RKO (cell line): ENCODE results near the gene PMEPA1.

ENCODE experiments used
- DNase-seq: peaks from one replicate; pipeline ENCODE4 v3.0.0-alpha.2; 2016; ENCODE audit warnings: low spot score

Gene PMEPA1

DNA sequence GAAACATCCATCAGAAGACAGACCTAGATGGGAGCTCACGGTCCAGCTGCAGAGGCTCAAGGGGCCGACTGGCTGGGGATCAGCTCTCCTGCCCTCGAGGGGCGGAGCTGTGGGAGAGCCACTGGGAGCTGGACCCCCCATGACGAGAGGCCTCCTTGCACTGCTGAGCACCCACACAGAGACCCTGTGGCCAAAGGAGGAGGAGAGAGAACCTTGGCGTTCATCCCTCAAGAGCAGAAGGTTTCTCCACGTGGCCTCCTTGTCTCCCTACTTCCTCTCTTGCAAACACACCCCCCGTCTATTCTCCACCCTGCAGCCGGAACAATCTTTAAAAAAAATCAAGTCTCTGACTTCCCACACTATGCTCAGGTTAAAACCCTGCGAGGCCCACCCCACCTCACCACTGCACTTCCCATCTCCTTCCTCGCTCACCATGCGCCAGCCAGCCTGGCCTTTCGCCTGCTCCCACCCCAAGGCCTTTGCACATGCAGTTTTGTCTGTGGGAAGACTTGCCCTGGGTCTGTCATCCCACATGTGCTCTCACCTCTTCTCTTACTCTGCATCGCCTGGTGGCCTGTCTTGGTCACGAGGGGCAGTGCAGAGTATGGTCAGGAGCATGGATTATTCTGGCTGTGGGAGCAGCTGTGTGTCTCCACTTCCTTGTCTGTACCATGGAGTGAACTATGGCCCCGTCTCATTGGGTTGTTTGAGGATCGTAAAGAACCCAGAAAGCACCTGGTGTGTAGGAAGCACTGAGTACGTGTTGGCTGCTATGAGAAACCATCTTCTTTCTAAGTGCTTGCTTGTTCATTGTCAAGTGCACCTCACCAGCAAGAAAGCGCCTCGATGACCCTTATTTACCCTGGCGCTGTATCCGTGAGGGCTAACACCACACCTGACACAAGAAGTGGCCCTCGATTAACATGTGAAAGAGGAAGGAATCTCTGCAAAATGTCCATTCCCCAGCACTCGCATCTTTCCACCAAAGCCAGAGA lies 32.9 kb downstream of the PMEPA1 start:
- DNase-seq: no peak

DNA sequence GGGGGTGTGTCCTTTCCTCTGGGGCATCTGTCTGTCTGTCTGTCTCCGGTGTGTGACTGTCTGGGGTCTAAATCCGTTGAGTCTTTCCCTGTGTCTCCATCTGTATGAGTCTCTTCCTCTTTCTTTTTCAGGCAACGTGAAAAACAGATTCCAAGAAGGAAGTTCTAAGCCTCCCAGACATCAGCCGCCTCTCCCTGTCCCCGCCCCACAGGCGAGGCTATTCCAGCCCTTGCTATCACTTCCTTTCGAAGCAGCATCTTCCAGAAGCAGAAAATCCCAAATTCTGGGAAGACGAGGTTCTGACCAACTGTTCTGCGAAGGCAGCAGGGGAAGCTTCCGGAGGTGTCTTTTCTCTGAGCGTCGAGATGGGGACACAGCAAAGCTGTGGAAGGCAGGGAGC lies 34.0 kb downstream of the PMEPA1 start:
- DNase-seq: no peak

DNA sequence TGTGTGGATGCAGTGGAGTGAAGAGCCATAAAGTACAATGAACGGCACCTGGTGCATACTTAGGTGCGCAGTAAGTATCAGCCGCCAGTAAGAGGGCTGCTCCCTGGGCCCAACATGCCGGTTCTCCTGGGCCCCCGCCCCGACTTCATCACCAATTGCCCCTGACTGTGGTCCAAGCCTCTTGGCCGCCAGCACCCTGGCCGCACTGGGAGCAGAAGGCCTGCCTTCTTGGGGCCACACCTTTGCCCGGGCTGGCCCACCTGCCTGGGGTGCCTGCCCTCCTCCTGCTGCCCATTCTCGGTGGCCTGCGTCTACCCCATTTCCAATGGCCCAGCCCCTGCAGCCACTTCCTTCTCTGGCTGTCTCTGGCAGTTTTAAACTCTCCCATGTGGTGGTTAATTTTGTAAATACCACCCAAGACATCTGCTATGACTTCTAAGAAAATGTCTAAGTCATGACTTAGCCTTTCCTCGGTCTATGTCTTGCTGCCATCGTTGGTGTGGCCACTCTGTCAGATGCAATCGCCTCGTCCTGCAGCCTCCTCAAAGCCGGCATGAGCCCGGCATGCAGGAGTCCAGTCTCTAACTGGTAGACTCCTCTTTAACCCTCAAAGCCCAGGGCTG lies 36.8 kb downstream of the PMEPA1 start:
- no peak for DNase-seq

DNA sequence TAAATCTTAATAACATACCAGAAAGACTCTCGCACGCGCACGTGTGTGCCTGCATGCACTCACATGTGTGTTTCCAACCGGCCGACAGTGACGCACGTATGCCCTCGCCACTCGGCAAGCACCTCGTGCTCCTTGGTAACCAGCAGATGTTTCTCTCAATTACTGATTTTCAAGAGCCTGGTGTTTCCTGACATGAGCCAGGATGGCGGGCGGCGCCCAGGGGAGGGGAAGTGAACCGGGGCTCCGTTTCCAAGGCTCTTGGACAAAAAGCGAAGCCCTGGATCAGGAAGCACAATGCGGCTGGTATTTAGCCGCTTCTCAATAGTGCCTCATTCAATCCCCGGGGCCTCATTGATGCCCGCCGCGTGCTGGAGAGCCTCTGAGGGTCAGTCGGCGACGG lies 37.7 kb downstream of the PMEPA1 start:
- DNase-seq: no peak

DNA sequence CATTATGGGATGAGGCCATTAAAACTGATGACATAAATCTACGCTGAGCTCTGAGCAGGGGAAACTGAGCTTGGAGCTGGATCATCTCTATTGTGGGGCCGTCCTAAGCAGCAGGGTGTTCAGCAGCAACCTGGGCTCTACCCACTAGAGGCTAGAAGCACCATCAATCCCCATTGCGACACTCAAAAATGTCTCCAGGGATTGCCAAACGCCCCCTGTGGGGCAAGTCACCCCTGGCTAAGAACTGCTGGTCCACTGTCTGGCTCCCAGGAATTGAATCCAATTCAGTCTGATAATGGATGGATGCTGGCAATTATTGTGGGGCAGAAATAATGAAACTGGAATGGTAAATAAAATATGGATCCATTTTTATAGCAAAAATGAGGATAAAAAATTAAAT lies 38.2 kb downstream of the PMEPA1 start:
- no peak for DNase-seq

DNA sequence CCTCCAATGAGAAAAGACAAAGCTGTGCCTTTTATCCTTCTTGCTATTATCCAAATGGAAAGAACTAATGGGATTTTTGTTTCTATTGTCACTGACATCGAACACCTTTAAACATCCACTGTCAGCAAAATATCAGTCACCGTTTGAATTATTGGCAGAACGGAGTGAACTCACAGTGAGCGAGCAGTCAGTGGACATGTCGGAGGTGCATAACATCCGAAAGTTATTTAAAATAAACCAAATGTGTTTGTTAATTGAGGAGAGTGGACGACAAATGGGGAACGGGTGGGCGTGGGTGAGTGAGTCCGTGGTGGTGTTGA lies 38.8 kb downstream of the PMEPA1 start:
- DNase-seq: no peak

DNA sequence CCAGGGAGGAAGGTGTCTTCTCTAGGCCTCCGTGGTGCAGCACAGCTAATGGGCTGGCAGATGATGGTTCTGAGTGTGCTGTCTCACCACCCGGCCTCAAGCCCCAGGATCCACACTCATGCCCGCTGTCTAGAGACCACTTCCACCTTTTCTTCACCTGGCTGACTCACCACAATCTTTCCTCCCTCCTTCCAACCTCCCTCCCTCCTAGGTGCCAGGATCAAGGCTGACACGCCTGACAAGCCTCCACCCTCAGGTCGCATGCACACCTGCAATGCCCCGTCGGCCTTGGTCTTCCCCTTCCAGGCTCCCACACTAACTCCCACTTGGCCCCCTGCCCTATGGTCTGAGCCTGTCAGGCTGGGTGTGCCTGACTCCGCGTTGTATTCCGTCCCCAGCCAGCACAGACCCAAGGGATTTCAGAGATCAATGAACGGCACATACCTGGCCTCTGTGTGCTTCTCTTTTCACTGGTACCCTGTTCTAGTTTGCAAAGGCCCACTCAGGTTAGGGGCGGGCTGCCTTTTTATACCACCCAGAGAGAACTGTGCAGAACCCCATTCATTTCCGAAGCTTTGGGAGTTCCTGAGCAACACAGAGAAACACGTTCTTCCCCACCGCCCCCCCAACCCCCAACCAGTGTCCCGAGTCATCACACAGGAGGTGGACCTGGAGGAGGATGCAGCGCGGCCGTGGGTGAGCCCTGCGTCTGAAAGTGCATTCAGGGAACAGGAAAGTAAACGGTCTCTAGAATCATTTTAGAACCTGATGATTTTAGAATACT lies 39.3 kb downstream of the PMEPA1 start:
- DNase-seq: no peak

DNA sequence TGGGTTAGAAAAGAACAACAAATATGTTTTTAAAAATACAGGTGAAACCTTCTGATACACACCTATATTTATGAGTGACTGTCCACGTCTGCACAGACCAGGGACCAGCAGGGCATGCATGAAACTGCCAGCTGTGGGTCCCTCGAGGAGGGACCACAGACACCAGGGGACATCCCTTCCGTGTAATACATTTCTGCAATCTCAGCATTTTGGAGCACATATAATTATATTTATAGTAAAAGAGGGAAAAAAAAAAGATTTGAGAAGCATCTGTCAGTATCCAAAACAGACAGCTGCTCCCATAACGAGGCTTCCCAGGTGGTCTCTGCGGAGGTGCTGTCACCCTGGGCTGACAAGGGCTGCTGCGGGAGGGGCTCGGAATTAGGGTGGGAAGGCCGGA lies 40.2 kb downstream of the PMEPA1 start:
- DNase-seq: no peak

DNA sequence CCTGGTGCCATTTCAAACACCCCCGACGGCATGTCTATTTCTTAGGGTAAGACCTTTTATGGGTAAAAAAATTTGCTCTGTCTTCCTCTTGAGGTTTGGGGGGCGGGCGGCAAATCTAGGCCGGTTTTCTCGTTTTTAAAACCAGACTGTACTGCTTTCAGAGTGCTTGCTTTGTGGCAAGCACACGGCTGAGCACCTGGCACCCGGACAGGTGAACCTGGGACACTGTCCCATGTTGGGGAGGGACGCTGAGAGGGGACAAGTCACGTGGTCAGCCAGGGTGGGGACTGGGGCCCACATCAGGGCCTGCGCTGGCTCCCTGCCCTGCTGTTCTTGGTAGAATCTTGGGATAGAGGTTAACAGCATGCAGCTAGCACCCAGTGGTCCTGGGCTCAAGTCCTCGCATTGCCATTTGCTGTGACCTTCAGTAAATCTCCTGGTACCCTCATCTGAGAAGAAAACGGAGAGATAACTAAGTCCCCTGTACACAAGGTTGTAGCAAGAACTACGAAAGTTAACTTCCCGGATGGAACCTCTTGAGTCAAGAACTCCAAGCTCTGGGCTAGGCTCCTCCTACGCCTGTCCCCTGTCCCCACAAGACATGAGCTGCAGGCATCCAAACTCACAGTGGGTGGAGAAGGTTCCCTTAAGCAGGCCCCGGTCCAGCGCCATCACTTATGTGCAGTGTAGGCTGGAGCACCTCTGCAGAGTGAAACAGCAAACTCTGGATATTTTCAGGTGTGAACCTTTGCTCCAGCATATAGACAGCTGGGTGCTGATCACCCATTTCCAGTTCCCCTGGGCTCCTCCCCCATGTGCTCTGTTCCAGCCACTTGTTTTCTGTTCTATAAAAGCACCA lies 41.7 kb downstream of the PMEPA1 start:
- DNase-seq: no peak

DNA sequence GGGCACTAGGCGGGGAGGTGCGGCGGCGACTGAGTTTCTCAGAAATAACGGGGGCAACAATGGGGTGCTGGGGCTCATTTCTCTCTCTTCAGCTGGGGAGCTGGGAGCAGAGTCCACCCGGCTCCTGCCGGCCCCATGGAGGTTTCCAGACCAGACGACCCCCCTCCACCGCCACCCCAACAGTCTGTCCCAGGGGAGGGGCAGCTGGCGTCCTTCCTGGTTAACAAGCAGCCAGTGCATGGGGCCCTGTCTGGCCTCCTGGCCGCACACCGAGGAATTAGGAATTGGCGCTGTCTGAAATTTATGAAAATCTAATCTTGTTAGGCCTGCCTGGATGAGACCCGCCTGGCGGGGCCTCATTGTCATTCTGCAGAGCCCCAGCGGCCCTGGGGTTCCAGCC lies 42.4 kb downstream of the PMEPA1 start:
- no peak for DNase-seq

DNA sequence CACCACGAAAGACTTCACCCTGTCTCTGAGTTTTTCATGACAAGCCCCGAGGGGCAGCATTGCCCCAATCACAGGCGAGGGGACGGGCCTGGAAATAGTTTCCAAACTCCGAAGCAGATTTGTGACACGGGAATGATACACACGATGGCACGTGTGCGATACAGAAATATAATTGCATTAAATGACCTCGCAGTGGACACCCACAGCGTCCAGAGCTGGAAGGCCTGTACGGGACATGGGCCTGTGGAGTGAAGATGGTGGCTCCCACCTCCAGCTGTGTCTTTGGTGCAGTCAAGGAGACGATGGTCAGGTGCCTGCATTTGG lies 43.0 kb downstream of the PMEPA1 start:
- DNase-seq: no peak

DNA sequence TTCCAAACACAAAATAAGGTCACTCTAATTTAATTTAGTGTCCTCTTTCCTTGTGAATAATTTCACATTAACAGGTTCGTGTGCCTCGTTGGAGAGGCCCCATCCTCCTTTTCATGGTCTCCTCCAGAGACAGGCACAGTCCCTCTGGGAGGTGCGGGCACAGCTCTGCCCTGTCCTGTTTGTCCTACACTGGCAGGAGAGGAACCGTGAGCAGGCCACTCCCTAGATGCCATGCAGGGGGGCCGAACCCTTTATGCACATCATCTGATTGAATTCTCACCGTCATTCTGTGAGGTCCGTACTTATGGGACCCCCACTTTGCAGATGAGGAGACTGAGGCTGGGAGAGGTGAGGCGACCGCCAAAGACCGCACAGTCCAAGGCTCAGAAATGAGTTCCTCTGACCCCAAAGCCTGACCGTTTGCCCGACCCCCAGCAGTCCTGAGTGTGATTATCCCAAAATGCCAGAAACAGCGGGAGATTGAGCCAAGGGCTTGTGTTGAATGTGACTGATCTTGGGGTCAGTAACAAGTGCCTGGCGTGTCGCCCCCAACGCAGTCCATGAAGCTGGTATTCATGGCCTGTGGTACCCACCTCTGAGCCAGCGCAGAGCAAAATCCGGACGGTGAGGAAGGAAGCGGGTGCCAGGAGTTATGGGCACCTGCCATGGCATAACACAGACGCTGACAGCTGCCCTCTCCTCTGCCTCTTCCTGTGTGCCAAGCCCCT lies 43.5 kb downstream of the PMEPA1 start:
- no peak for DNase-seq

DNA sequence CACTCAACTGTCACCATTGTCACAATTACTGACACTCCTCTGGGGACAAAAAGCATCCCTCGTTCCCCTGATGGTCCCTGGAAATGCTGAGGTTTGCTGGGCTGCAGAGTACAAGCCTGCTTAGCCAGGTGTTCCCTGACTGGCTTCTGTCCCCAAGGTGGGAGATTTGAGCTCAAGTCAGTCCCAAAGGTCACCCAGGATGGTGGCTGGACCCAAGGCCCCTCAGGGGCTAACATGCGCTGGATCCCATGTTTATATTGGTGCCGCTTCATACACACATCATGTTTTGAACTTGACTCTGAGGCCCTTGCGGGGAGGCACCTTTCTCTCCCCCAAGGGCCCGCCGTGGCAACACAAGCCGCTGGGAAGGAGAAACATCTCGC lies 44.2 kb downstream of the PMEPA1 start:
- DNase-seq: no peak

DNA sequence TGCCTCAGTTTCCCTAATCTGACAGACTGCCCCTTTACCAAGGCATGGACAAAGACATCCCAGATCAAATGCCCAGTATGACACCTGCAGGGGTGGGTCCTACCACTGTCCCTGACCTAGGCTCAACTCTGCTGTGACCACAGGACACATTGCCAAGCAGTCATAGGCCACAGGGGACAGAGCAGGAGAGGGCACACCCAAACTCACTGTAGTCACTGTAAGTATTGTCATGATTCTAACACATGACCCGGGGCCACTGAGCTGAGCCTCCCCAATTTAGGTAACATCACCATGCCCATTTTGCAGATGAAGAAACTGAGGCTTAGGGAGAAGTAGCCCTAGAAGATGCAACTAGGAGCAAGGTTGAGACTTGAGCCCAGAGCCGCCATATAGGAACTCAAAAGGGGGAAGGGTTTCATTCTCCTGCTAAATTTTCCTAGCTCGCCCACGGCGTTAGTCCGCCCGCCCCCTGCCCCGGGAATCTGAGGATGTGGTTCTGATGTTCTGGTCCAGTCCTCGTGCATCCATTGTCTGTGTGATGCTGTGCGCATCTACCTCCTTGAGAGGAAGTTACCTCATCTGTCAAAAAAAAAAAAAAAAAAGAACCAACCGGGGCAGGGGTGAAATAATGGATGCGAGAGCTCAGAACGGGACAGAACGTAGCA lies 44.8 kb downstream of the PMEPA1 start:
- no peak for DNase-seq

DNA sequence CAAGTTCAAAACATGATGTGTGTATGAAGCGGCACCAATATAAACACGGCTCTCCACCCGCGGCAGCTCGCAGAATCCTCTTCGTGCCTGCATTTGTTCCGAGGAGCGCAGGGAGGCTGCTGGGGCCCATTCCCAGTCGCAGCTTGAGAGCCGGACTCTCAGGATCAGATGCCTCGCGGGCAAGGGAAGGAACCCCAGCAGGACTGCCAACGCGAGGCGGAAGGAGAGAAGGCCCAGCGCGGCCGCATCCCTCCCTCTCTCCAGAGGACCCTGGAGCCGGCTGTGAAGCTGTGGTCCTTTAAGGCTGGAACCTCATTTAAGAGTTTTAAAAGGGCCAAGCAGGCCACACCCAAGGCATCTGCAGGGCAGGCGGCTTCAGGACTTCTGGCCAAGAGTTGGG lies 45.3 kb downstream of the PMEPA1 start:
- DNase-seq: no peak

DNA sequence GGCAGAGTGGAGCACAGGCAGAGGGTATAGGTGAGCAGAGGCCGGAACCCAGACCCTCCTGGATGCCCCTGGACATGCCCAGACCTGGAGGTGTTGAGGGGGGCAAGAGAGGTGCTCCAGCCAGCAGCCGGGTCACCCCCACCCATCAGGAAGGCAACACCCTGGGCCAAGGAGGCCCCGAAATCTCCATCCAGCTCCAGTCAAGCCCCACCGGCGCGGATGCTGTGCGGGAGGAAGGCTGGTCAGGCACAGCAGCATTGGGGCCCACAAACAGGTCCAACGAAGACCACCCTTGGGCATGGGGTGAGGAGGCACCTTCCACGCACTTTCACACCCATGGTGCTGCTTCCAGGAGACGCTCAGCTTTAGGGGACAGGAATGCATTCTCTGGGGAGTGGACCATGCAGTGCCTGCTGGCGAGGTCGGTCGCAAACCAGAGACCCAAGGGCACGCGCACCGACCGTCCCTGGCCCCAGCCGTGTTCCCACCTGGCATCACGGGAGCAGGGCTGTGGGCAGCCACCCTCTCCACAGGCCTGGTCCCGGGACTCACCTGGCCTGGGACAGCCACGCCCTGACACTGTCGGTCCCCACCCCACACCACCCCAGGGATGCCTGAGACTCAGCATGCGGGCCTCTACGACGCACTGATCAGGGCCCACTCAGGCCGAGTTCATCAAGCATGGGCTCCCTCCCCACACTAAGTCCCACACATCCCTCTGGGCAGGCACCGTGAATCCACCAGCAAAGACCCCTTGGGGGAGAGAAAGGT lies 45.9 kb downstream of the PMEPA1 start:
- no peak for DNase-seq

DNA sequence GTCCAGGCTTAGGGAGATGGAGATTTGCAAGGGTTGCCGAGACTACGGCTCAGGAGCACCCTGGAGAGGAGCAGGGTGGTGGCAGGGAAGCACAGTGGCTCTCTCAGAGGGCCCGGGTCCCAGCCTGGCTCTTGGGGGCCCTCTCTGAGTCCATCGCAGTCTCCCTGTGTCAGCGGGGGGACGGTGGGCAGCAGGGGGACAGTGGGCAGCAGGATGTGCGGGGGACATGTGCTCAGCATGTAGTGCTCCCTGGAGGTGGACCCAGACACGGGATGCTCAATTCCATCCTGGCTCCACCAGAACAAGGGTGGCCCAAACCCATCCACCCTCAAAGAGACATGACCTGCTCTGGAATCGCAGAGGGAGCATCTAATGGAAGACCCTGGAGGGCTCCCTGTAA lies 46.6 kb downstream of the PMEPA1 start:
- DNase-seq: no peak

DNA sequence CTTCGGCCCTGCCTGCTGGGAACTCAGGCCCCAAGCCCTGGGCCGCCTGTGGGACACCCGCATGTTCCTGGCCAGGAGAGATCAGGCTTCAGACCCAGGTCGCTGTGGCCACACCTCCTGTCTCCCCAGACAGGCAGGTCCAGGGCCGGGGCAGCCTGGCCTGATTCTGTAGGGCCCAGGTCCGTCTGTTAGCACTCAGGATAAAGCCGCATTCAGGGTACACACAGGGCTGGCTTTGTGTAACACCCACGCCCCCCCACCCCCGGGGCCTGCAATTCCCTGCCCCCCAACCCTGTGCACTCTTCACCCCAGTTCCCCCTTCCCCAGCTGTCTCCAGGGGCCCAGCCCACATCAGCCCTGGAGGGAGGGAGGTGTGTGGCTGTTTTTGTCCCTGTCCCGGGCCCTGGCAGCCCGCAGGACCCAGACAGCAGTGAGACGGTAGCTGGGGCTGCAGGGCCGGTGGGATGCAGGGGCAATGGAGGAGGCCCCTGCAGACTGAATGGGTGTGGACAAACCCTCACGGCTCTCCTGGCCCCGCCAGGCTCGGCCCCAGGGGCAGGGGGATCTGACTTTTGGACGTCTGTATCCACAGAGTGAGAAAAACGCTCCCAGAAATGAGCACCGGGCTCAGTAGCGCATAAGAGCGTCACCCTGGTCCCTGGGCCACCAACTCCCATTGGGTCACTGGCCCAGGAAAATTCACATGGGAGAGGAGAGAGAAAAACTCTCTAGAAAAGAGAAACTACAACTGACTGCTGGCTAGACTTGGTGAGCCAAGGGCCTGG lies 47.2 kb downstream of the PMEPA1 start:
- no peak for DNase-seq

DNA sequence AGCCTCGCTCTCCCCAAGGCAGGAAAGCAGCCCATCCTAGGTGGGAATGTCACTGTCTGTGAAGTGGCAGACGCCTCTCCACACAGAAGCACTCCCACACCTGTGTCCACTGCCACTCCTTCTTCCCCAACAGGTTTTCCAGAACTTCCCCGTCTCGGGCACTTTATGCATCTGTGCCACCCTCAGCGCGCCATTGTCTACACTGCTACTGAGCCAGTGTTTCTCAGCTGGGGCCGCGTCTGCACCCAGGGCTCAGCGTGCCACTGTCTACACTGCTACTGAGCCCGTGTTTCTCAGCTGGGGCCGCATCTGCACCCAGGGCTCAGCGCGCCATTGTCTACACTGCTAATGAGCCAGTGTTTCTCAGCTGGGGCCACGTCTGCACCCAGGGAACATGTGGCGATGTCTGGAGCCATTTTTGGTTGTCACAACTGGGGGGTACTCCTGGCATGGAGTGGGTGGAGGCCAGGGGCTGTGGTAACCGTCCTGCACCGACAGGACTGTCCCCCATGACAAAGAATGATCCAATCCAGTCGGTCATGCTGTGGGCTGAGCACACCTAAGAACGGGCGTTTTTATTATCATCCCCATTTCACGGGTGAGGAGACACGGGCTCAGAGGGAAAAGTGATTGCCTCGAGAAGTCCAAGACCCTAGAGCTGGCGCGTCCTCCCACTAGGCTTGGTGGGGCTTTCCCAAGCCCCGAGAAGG lies 47.9 kb downstream of the PMEPA1 start:
- DNase-seq: no peak
